Smooth muscle cell (in vitro differentiated cells): Measurements from ENCODE around the gene TRAPPC3L. TPM values are rescaled to one million over a fixed set of nuclear protein-coding genes. Genes with fewer than 3 reads are reported as not detected.

ENCODE experiments used
- DNase-seq: peaks from one replicate; lab custom pipeline; 2025; ENCODE audit not compliant: unreplicated experiment; lab: John Stamatoyannopoulos, UW
- H2AFZ ChIP-seq: fragments of 200-600 bp; sonication (generic); 2 replicates; pipeline ENCODE4 v1.6.0; 2016; ENCODE audit warnings: antibody characterized with exemption, low read depth, mild to moderate bottlenecking
- H3F3A ChIP-seq: fragments of 200-600 bp; sonication (generic); 2 replicates; pipeline ENCODE4 v1.6.0; 2017; ENCODE audit warnings: antibody characterized with exemption, low read depth
- H3K27ac ChIP-seq: fragments of 200-600 bp; sonication (generic); 2 replicates; pipeline ENCODE4 v1.5.1; 2016; ENCODE audit warnings: low read depth, mild to moderate bottlenecking
- H3K27me3 ChIP-seq: fragments of 200-600 bp; sonication (generic); 2 replicates; pipeline ENCODE4 v1.6.1; 2016; ENCODE audit warnings: low read depth, mild to moderate bottlenecking
- H3K36me3 ChIP-seq: fragments of 200-600 bp; sonication (generic); 2 replicates; pipeline ENCODE4 v1.5.1; 2016; ENCODE audit warnings: low read depth
- H3K4me1 ChIP-seq: fragments of 200-600 bp; sonication (generic); 2 replicates; pipeline ENCODE4 v1.5.1; 2016; ENCODE audit warnings: low read depth
- H3K4me2 ChIP-seq: fragments of 200-600 bp; sonication (generic); 2 replicates; pipeline ENCODE4 v1.6.0; 2016; ENCODE audit warnings: mild to moderate bottlenecking
- H3K4me3 ChIP-seq: fragments of 200-600 bp; sonication (generic); 2 replicates; pipeline ENCODE4 v1.5.1; 2016; ENCODE audit warnings: mild to moderate bottlenecking
- H3K79me2 ChIP-seq: fragments of 200-600 bp; sonication (generic); 2 replicates; pipeline ENCODE4 v1.6.0; 2016; ENCODE audit warnings: low read depth, mild to moderate bottlenecking
- H3K9ac ChIP-seq: fragments of 200-600 bp; sonication (generic); 2 replicates; pipeline ENCODE4 v1.6.0; 2016; ENCODE audit warnings: low read depth
- H3K9me3 ChIP-seq: fragments of 200-600 bp; sonication (generic); replicated peaks from 2 replicates; pipeline ENCODE4 v1.5.1; 2016; ENCODE audit warnings: low read depth
- H4K20me1 ChIP-seq: fragments of 200-600 bp; sonication (generic); 2 replicates; pipeline ENCODE4 v1.6.0; 2016; ENCODE audit warnings: low read depth
- WGBS: methylation state at CpG from one replicate; pipeline ENCODE4 v1.1.7; 2016; ENCODE audit warnings: low lambda C conversion rate; 5-methylcytosine and 5-hydroxymethylcytosine counted together
- polyA plus RNA-seq: library from polyadenylated mRNA; unstranded; fragments of >200 nt; fragmentation: Nextera tagmentation; extraction: Ambion mirVana; gene quantifications from 2 replicates; pipeline ENCODE4 v1.2.1, GENCODE V29; 2016
- total RNA-seq: library from RNA; depleted of rRNA; stranded (reverse); fragments of >200 nt; gene quantifications from 2 replicates; pipeline ENCODE4 v1.2.3, GENCODE V29; 2014
- TF ChIP-seq, protein P1 (sequence below): fragments of 200-600 bp; sonication (generic); IDR thresholded peaks from 2 replicates; pipeline ENCODE4 v1.5.1; 2017; ENCODE audit warnings: borderline replicate concordance, mild to moderate bottlenecking, antibody characterized with exemption; ENCODE audit not compliant: insufficient read depth, poor library complexity, severe bottlenecking

TRAPPC3L gene
- total and polyA plus RNA-seq, 2 experiments from 2014 or later = 0.11 TPM; not detected in 1

DNA sequence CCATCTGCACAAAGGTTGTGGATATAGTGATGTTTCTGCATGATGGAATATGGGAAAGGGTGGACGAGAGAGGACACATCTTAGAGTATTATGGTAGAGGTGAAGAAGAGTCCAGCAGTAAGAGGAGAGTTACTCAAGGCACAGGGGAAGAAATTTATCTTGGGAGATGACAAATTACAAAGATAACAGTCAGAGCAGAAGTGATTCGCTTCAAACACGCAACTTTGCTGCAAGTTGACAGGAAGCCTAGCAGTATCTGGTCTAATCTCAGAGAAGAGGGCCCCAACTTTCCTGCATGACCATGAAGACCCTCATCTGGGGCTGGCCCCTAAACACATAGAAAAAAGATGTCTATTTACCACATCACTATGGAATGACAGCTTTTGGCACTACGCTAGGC lies 85.6 kb downstream of the TRAPPC3L start:
- Histone ChIP-seq H3K4me3 (no peak overlapping the region), H3K9ac (no peak overlapping the region), H3F3A (no peaks in the 10 kb centered on the region), H3K4me2 (no peak overlapping the region), H4K20me1 (no peaks in the 10 kb centered on the region), H3K36me3 (no peaks in the 10 kb centered on the region), H2AFZ (no peak overlapping the region), H3K27me3 (peaks cover 37% of the 10 kb centered on the region), H3K79me2 (no peaks in the 10 kb centered on the region), H3K4me1 (peaks cover 3% of the 10 kb centered on the region), H3K27ac (no peak overlapping the region), H3K9me3 (no peaks in the 10 kb centered on the region)
- DNase-seq = no peak
- TF ChIP-seq, protein P1, sequence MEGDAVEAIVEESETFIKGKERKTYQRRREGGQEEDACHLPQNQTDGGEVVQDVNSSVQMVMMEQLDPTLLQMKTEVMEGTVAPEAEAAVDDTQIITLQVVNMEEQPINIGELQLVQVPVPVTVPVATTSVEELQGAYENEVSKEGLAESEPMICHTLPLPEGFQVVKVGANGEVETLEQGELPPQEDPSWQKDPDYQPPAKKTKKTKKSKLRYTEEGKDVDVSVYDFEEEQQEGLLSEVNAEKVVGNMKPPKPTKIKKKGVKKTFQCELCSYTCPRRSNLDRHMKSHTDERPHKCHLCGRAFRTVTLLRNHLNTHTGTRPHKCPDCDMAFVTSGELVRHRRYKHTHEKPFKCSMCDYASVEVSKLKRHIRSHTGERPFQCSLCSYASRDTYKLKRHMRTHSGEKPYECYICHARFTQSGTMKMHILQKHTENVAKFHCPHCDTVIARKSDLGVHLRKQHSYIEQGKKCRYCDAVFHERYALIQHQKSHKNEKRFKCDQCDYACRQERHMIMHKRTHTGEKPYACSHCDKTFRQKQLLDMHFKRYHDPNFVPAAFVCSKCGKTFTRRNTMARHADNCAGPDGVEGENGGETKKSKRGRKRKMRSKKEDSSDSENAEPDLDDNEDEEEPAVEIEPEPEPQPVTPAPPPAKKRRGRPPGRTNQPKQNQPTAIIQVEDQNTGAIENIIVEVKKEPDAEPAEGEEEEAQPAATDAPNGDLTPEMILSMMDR = no peak
- 82% methylated on average over 4 of the region's 4 CpGs for WGBS

DNA sequence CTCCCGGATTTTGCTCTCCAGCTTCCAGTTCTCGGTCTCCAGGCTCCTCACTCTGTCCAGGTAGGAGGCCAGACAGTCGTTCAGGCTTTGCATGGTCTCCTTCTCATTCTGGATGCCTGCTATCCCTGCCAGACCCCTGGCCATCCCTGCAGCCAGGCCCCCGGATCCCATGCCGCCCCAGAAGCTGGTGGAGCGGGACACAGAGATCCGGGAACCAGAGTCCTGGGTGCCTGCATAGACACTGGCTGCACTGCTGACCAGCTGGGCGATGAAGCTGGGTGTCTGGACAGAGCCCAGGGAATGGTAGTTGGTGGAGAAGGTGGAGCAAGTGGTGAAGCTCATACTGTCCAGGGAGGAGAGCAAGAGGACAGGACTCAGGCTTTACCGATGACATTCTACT lies 87.2 kb downstream of the TRAPPC3L start:
- Histone ChIP-seq H3K4me2 (no peak overlapping the region), H3K27me3 (peaks cover 26% of the 10 kb centered on the region), H3K27ac (no peak overlapping the region), H4K20me1 (no peaks in the 10 kb centered on the region), H3K36me3 (no peaks in the 10 kb centered on the region), H3K9me3 (no peaks in the 10 kb centered on the region), H3K4me1 (peaks cover 3% of the 10 kb centered on the region), H3K9ac (no peak overlapping the region), H3F3A (no peaks in the 10 kb centered on the region), H2AFZ (no peak overlapping the region), H3K79me2 (no peaks in the 10 kb centered on the region), H3K4me3 (no peak overlapping the region)
- 97% methylated on average over 9 of the region's 9 CpGs for WGBS
- DNase-seq = no peak
- TF ChIP-seq, protein P1 = no peak

DNA sequence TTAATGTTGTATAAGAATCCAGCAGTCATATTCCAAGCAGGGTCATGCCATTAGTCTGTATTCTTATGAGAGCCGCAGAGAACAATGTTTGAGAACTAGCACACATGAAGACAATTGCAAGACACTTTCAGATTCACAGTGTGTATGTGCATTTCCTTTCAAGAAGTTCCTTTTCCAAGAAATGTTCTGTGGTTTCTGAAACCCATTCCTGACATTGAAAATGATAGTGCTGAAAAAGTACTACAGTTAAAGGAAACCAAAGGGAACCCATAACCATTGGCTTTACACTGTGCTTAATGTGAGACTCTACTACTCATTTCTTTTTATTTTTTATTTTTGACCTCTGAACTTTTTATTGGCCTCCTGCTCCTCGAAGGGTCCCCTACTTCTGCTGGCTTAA lies 88.6 kb downstream of the TRAPPC3L start:
- Histone ChIP-seq H4K20me1 (no peaks in the 10 kb centered on the region), H3K9me3 (no peaks in the 10 kb centered on the region), H3F3A (no peaks in the 10 kb centered on the region), H3K27me3 (peaks cover 17% of the 10 kb centered on the region), H2AFZ (no peak overlapping the region), H3K79me2 (no peaks in the 10 kb centered on the region), H3K4me2 (no peak overlapping the region), H3K4me3 (no peak overlapping the region), H3K9ac (no peak overlapping the region), H3K27ac (no peak overlapping the region), H3K36me3 (no peaks in the 10 kb centered on the region), H3K4me1 (peaks cover 3% of the 10 kb centered on the region)
- WGBS = 88% methylated on average over 2 of the region's 2 CpGs
- TF ChIP-seq, protein P1 = no peak
- DNase-seq = no peak

DNA sequence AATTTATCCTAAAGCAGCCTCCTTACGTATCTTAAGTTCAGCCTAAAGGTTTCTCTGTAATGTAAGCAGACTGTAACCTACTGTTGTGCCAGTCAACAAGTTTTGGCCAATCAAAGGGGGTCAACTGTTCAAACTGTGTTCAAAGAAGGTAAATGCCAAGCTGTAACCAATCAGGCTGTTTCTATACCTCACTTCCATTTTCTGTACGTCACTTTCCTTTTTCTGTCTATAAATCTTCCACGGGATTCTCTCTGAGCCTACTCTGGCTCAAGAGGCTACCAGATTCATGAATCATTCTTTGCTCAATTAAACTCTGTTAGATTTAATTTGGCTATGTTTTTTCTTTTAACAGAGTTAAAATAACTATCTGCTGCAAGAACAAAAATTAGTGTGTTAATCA lies 89.4 kb downstream of the TRAPPC3L start:
- Histone ChIP-seq H3K27me3 (peaks cover 16% of the 10 kb centered on the region), H3K9me3 (no peaks in the 10 kb centered on the region), H3F3A (no peaks in the 10 kb centered on the region), H3K27ac (no peak overlapping the region), H3K4me1 (no peaks in the 10 kb centered on the region), H3K79me2 (no peaks in the 10 kb centered on the region), H3K36me3 (no peaks in the 10 kb centered on the region), H3K4me2 (no peak overlapping the region), H3K4me3 (no peak overlapping the region), H3K9ac (no peak overlapping the region), H2AFZ (no peak overlapping the region), H4K20me1 (no peaks in the 10 kb centered on the region)
- 89% methylated on average over 3 of the region's 3 CpGs for WGBS
- DNase-seq = no peak
- TF ChIP-seq, protein P1 = no peak
